Peyer's patch (tissue), 4 donors: ENCODE data around the gene LGALS7B.

ENCODE experiments used
- POLR2A ChIP-seq, 2 donors: fragments of 450-650 bp; IDR thresholded peaks; one replicate each; pipeline ENCODE4 v1.5.1; 2017; ENCODE audit warnings: antibody characterized with exemption in 2 of 2, mild to moderate bottlenecking in 2 of 2, moderate library complexity in 2 of 2
- TF ChIP-seq, protein P1 (sequence below), 6 experiments: fragments of 450-650 bp in 4 of 6; fragments of 200-600 bp in 2 of 6; sonication (generic) in 1 of 6; IDR thresholded peaks; one replicate each; pipeline ENCODE4 v1.5.1; 2017 to 2019; ENCODE audit warnings: antibody characterized with exemption in 6 of 6, mild to moderate bottlenecking in 3 of 6, moderate library complexity in 1 of 6

DNA sequence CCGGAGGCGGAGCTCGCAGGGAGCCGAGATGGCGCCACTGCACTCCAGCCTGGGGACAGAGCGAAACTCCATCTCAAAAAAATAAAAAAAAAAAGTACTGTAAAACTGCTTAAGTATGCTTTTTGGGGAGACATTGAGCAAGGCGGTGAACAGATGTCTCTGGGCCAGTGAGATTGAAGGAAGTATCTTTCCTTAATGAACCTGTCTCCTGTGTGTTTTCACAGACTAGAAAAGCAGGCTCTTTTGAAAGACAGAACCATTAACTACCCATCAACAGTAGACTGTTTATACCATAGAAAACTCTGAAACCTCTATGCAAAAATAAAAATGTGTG, 44.1 kb downstream of the LGALS7B start:
- TF ChIP-seq, protein P1, sequence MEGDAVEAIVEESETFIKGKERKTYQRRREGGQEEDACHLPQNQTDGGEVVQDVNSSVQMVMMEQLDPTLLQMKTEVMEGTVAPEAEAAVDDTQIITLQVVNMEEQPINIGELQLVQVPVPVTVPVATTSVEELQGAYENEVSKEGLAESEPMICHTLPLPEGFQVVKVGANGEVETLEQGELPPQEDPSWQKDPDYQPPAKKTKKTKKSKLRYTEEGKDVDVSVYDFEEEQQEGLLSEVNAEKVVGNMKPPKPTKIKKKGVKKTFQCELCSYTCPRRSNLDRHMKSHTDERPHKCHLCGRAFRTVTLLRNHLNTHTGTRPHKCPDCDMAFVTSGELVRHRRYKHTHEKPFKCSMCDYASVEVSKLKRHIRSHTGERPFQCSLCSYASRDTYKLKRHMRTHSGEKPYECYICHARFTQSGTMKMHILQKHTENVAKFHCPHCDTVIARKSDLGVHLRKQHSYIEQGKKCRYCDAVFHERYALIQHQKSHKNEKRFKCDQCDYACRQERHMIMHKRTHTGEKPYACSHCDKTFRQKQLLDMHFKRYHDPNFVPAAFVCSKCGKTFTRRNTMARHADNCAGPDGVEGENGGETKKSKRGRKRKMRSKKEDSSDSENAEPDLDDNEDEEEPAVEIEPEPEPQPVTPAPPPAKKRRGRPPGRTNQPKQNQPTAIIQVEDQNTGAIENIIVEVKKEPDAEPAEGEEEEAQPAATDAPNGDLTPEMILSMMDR (IDR thresholded peaks at IDR 0.05), result no peak
- TF ChIP-seq POLR2A (IDR thresholded peaks at IDR 0.05), result no peak
